ENCODE data around the gene CHIC2. TPM values are rescaled to one million over a fixed set of nuclear protein-coding genes. Genes with fewer than 3 reads are reported as not detected.
"Not testable (repeated sequence)": the region's sequence is repeated elsewhere in the genome, so short reads cannot be mapped to it uniquely, and the experiment has no call there.

The CHIC2 gene
- total RNA-seq: 10 to 100 TPM; 26.1 to 28.4 TPM

DNA sequence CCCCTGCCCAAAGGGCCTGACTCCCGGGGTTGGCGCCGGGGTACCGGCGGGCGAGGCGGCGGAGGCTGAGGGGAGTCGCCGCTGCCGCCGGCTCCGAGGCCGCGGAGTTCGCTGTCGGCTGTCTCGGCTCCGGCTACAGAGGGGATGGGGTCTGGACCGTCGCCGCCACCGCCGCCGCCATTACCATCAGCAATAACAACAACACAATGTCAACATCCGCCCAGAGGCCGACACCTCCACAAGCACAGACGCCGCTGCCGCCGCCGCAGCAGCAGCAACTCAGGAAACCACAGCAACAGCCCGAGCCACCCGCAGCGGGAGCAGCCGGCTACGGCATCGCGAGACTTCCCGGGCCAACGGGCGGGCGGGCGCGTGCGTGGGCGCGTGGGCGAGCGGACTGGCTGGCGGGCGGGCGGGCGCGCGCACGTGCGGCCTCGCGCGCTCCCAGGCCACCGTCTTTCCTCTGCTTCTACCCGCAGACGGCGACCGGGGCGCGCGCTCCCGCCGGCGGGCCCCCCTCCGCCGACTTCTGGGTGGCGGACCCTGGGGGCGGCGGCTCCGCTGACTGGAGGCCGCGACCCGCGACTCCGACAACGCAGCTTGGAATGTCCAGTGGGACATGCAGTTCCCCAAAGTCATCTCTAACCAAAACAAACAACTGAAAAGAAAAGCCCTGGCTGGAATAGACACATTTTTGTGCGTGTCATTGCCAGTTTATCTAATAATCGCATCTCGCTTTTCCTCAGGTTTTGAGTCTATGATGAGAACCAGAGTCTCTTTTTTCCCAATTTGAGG lies at the start of gene CHIC2:
CHIC2 (minus strand) TSS at position 289 of the 795 bp plus-strand sequence. CDS start 305 bp downstream, outside the sequence.
- ChIA-PET CTCF (no interaction called here), POLR2A (interaction anchor here (0.7 kb wide), 1 partner anchor 1280 kb away, joined by 6 read pairs; no protein-coding TSS in a partner anchor)

DNA sequence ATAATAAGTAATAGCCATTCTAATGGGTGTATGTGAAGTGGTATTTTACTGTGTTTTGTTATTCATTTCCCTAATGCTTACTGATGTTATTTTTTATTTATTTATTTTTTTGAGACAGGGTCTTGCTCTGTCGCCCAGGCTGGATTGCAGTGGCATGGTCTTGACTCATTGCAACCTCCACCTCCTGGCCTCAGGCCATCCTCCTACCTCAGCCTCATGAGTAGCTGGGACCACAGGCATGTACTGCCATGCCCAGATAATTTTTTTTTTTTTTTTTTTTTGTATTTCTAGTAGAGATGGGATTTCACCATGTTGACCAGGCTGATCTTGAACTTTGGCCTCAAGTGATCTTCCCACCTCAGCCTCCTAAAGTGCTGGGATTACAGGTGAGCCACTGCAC lies 48.8 kb upstream of the CHIC2 start:
- CTCF ChIA-PET, POLR2A ChIA-PET: not testable (repeated sequence)

DNA sequence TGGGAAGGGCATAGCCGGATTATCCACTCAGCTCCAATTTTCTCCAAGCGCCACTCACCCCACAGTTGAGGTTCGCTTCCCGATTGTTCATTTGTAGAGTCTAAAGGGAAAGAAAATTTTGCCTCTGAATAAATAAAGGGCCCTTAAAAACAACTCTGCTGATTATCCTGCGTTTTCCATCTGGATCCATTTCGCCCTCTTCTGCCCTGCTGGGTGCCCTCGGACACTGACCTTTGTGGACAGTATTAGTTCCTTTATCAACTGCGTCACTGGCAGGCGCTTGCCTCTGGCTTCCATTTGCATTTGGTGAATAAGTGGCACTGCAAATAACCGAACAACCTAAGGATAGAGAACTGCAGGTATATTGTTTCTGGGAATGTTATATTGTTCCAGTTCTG lies 45.6 kb upstream of the CHIC2 start:
- ChIA-PET POLR2A (no interaction called here), CTCF (no interaction called here)

DNA sequence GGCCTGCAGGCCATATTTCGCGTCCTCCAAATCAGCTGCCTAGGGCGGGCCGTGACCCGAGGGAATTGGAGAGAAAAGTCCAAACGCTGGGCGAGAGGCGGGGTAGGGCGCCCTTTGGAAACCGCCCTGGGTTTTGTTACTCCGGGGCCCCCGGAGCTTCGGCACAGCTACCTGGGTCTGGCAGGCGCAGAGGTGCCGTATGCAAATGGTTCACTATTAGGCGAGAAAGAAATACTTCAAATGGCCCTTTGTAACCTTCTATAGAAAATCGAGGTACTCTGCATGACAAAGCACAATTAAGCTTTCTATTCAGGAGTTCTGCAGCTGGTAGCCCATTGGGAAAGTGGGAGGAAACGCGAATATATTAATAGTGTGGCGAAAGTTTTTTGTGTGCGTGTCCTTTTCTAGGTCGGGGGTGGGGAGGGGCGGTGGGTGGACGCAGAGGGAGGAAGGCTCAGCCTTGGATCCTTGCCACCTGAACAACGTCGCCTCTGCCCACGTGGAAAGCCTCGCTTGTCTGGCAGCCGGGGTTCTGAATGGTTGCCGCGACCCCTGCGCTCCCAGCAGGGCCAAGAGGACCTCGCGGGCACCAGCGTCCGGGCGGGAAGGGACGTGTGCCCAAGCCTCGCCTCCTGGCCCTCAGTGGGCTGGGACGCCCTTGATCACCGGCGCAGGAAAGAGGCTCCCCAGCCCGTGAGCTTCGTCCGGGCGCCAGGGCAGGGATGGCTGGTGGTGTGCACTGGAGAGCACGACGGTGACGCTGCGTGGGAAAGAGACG lies 45.0 kb upstream of the CHIC2 start:
- ChIA-PET POLR2A (no interaction called here), CTCF (no interaction called here)

DNA sequence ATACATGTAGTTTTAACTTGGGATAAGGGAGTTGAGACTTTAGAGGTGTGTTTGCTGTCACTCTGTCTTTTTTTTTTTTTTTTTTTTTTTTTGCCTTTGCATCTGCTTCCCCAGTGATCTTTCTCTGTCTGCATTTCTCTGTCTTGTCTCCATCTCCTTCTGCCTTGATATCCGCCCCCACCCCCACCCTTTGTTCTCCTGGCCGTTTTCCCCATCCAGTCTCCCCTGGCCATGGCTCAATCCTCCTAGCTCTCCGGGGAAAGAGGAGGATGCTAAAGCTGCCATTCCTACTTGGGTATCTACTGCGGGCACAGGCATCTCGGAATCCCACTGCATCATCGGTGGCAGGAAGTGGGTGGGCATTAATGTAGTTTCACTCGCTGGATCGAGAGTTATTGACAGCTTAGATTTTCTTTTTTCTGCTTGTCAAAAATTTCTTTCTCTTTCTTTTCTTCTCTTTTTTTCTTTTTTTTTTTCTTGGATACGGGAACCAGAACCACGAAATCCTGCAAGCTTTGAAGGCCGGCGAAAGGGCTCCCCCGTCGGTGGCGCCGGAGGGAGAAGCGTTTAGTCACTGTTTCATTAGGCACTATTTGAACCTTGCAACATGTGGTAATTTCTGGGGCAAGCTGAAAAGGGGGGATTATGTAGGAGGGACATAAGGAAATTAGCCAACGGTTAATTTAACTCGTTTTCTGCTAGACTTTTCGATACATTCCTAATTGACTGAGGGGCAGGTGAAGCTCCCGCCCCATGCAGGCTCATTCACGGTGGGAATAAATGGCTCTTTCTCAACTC lies 43.7 kb upstream of the CHIC2 start:
- ChIA-PET CTCF (no interaction called here), POLR2A (interaction anchor here (0.7 kb wide), 1 partner anchor 35 kb away, joined by 3 read pairs; no protein-coding TSS in a partner anchor)

DNA sequence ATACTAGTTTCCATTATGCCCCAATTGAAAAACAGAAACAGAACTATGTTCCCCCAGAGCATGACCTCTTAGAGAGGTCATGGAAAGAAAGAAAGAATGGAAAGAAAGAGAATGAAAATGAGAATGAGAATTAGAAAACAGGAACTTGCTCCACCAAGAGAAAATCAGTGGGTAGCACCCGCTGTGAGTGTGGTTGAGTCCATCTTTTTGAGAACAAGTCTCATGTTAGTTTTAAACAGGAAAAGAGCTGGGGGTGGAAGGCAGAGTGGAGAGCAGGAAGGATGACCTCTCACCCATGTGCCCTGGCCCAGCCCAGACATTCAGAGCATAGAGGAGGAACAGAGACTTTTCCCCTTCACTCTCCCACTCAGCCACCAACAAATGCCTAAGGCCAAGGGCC lies 40.5 kb upstream of the CHIC2 start:
- ChIA-PET CTCF (no interaction called here), POLR2A (no interaction called here)

DNA sequence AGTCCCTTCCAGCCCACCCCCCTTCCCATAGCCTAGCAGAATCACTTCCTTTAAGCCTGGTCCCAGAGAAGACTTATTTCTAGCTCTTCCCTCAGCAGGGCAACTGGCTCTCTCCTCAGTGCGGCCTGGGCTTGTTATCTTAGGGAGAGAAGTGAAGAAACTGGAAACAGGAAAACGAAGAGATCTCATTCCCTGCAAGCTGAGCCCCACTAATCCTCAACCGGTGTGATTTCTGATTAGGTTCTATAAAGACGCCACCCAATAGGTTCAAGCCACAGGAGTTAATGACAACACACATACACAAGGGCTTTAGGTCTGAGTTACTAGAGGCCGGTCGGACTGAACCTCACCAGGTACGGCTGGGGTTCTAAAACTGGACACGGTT lies 38.8 kb upstream of the CHIC2 start:
- CTCF ChIA-PET: no interaction called here
- POLR2A ChIA-PET: no interaction called here

DNA sequence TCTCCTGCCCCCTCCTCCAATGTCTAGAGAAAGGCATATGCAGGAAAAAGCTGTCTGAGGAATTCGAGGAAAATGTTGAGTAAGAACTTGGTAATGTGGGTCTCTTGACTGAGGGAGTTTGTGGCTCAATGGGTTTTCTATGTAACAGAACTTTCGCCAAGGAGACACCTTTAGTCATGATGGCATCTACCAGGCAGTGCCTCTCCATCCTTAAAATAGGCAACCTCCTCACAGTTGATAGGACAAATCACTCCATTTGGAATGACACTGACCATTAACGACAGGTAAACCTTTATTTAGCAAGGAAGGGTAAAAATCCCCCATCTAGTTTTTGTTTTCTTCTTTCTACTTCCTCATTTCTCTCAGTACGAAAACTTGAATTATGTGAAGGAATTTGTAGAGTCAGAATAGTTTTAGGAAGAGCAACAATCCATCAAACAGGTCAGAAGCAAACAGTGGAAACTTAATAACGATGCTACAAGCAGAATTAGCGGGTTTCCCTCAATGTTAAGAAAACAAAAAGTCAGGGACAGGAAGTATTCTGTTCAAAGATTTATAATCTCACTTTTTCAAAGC lies 38.2 kb upstream of the CHIC2 start:
- CTCF ChIA-PET: no interaction called here
- POLR2A ChIA-PET: no interaction called here

DNA sequence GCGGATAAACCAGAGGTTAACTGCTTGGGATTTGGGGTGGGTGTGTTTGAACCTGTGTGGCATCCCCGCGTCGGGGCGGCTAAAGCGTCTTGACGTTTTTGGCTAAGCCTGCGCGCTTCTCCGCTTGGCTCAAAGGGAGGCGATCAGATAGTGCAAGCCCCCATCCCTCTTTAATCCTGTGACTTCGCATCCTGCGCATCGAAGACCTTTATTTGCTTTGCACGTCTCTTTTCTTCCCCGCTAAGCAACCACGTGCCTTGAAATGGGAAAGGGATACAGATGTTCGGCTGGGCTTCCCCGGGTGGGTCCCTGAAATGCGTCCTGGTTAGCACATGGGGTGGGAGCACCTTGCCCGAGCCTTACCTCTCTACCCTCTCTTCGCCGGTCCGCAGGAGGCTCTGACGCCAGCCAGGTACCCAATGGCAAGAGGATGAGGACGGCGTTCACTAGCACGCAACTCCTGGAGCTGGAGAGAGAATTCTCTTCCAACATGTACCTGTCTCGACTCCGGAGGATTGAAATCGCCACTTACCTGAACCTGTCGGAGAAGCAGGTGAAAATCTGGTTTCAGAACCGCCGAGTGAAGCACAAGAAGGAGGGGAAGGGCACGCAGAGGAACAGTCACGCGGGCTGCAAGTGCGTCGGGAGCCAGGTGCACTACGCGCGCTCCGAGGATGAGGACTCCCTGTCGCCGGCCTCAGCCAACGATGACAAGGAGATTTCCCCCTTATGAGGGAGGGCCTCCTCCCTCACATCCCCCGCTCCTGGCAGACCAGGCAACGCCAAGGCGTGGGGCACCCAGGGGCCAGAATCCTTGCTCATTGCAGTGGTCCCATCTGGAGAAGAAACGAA lies 37.0 kb upstream of the CHIC2 start:
- CTCF ChIA-PET: interaction anchor here (1.6 kb wide), 1 partner anchor 132 kb away, joined by 3 read pairs; no protein-coding TSS in a partner anchor

DNA sequence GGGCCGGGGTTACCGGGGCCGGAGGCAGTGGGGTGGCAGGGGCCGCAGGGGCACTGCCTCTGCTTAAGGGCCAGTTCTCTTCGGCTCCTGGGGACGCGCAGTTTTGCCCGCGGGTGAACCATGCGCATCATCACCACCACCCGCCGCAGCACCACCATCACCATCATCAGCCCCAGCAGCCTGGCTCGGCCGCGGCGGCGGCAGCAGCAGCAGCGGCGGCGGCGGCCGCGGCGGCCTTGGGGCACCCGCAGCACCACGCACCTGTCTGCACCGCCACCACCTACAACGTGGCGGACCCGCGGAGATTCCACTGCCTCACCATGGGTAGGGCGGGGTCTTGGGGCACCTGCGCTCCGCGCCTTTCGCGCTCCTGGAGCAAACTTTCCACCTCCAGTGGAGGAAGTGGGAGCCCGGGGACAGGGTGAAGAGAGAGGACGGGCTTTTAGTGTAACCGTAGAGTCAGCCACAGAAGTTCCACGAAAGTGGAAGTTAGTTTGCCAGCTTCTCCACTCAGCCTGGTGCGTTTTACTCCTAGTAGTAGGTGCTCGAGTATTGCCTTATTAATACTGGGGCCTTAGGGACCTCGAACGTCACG lies 36.3 kb upstream of the CHIC2 start:
- ChIA-PET POLR2A (no interaction called here), CTCF (interaction anchor here (1.6 kb wide), 1 partner anchor 132 kb away, joined by 3 read pairs; no protein-coding TSS in a partner anchor)

More for the DNA sequence above, 37.0 kb upstream of the CHIC2 start:
- POLR2A ChIA-PET: no interaction called here

DNA sequence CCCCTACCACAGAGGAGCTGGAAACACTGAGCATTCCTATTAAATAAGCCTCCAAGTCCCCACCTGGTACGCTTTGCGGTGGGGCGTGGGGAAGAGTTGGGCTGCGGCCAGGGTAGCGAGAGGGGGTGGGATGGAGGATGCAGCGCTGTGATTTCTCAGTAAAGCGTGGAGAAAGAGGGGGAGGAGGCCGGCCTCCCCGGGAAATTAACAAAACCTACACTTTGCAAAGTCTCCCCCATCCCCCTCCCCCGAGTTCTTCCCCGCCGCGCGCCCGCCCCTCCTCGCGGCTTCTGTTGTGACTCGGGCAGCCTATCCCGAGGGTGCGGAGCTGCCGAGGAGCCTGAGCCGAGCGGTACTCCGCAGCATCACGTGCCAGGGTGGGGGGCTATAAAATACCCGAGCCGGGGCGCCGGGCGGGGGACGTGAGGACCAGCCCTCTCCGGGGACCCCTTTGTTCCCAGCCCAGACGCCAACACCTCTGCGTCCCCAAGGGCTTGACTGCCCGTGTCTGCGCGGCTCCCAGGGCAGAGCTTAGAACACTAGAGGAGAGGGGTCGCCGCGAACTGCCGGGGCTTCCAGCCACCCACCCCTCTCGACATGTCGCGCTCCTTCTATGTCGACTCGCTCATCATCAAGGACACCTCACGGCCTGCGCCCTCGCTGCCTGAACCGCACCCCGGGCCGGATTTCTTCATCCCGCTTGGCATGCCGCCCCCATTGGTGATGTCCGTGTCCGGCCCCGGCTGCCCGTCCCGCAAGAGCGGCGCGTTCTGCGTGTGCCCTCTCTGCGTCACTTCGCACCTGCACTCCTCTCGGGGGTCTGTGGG lies 35.6 kb upstream of the CHIC2 start, which contains the start of gene GSX2:
GSX2 (plus strand) TSS at position 416 of the 827 bp plus-strand sequence; CDS start at position 598, 182 bp downstream.
- ChIA-PET POLR2A (no interaction called here), CTCF (interaction anchor here (1.5 kb wide), 1 partner anchor 129 kb away, joined by 3 read pairs; no protein-coding TSS in a partner anchor)

DNA sequence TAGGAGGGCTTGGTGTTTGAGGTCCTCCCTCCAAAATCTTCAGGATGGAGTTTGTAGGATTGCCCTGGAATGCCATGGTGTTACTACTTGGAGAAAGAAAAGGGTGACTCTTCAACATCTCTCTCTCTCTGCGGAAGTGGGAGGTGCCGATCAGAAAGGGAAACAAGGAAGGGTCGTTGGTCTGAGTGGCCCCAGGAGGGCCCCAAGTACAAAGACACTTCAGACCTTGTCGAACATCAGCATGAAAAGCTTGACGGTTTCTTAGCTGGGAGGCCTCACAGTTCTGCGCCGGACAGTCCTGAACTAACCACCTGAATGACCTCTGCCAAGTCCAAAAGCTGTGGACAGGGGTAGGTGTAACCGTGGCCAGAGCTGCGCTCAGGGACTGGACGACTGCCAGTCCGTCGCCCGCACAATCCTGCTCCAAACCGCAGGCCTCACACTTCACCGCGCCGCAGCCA lies 34.9 kb upstream of the CHIC2 start:
- CTCF ChIA-PET: interaction anchor here (1.2 to 1.5 kb wide), 2 partner anchors 129 to 135 kb away, joined by 3 read pairs; no protein-coding TSS in a partner anchor
- POLR2A ChIA-PET: no interaction called here

DNA sequence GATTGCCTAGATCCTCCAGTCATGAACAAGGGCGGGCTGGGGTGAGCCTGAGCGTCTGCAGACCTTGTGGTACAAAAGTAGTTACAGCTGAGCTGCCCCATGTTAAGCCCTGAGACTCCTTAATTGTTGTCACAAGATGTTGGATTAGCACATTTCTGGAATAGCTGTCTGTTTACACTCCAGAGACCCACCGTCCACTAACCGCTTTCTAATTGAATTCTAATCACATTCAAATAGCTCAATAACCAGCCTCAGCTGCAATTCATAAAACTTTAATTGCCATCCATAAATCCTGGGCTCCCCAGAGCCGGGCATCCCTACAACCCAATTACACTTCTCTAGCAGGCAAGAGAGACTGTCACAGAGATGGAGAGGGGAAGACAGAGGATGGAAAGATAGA lies 34.0 kb upstream of the CHIC2 start:
- CTCF ChIA-PET: interaction anchor here (1.2 to 1.5 kb wide), 2 partner anchors 130 to 135 kb away, joined by 3 read pairs; no protein-coding TSS in a partner anchor
- POLR2A ChIA-PET: no interaction called here

DNA sequence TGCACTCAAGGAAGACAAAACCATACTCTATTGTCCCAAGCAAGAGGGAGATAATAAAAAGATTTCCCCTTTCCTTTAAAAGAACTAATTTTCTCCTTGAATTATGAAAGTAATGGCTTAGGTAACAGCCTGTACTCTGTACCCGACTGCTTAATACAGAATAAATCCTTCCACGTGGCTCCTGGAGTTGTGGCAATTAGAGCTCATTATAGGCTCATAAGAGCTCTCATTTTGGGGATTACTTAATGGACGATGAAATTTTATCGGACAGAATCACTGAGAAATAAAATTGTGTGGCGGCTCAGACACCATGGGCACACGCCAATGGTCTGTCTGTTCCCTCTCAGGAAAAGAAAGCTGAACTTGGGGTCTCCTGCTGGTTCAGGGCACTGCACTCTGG lies 32.7 kb upstream of the CHIC2 start:
- ChIA-PET POLR2A (no interaction called here), CTCF (no interaction called here)

DNA sequence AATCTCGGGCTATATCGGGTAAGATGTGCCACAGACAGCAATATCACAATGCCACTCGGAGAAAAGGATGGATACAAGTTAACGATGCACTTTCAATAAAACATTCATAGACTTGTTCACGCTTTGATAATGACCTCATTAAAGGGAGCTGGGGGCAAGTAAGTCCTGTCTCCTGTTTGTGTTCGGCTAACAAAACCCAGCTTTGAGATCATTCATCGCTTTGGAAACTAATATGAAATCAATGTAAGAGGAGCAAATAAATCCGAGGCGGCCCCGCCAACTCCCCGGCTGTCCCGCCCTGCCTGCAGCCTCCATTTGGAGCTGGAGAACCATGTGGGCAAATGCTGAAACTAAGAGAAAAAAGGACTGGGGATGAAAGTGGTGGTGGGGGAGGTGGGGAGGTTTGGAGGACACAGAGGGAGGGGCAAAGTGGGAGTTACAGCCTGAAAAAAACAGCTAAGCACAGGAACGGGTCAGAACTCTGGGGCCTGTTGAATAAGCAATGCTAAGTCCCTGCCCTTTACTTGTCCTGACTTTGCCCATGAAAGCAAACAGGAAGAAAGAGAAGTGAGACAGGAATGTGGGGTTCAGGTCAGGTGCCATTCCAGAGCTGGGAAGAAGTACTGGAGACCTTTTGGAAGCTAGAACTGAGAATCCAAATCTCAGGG lies 32.0 kb upstream of the CHIC2 start:
- CTCF ChIA-PET: interaction anchor here (0.8 kb wide), 1 partner anchor 10 kb away, joined by 3 read pairs; no protein-coding TSS in a partner anchor
- POLR2A ChIA-PET: no interaction called here

DNA sequence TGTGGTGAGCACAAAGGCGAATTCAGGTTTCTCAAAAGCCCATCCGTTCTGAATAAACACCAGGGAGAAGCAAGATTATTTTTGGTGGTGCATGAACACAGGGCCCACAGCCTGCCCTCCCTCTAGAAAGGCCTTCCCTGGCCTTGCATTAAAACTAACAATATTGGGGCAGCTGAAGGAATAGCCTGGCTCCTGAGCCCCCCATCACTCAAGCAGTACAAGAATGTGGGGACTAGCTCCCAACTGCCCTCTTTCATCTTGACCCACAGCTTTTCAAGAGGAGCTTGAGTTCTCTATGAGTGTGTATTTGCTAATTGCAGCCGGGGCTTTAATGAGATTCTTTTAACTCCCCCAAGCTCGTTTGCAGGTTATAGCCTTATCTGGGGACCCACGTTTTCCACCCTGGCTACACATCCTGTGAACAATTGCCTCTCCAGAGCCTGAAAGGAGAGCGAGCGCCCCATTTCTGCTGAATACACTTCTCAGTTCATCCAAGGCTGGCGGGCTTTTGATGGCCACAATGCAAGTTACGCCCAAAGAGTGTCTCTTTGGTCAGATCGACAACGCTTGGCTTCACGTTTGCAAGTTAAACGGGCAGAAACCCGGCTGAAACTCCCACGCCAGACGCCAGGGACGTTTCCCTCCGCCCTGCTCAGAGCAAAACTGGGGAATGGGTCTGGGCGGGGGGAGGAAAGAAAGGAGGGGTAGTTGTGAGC lies 30.9 kb upstream of the CHIC2 start:
- ChIA-PET CTCF (no interaction called here), POLR2A (no interaction called here)
